HG02870 (cell line): ENCODE measurements around the gene TAF15.

Source experiments
- ATAC-seq: cut with Tn5 transposase; IDR thresholded peaks from one replicate; pipeline ENCODE4 v1.9.1; 2021; ENCODE audit warnings: mild to moderate bottlenecking, moderate library complexity; ENCODE audit not compliant: unreplicated experiment

The TAF15 gene

GRCh38 chr17:35808962-35809854 is at the start of gene TAF15:
Gene TAF15 (plus strand): TSS chr17:35809484. CDS start chr17:35809570, 86 bp downstream.
- ATAC-seq, result peak; percentile 90

- no peak for ATAC-seq
Measured at GRCh38 chr17:35760587-35760986, 48.7 kb upstream of the TAF15 start, which contains the start of gene C17orf50. Gene C17orf50 (plus strand): TSS chr17:35760887. CDS start chr17:35760942, 55 bp downstream.

GRCh38 chr17:35761601-35762000 is 47.7 kb upstream of the TAF15 start:
- no peak for ATAC-seq

GRCh38 chr17:35763767-35764122 is 45.5 kb upstream of the TAF15 start:
- ATAC-seq, result no peak

- peak; percentile 76 for ATAC-seq
Measured at GRCh38 chr17:35764123-35764991, 44.9 kb upstream of the TAF15 start.

- no peak for ATAC-seq
Measured at GRCh38 chr17:35765086-35765710, 44.1 kb upstream of the TAF15 start.

- ATAC-seq, result no peak
Measured at GRCh38 chr17:35765756-35766488, 43.4 kb upstream of the TAF15 start.

- ATAC-seq, result no peak
Measured at GRCh38 chr17:35766489-35766877, 42.8 kb upstream of the TAF15 start.

- ATAC-seq, result no peak
Measured at GRCh38 chr17:35766903-35767510, 42.3 kb upstream of the TAF15 start.

- ATAC-seq, result no peak
Measured at GRCh38 chr17:35768797-35769196, 40.5 kb upstream of the TAF15 start.

GRCh38 chr17:35769895-35770486 is 39.3 kb upstream of the TAF15 start:
- ATAC-seq, result no peak

- no peak for ATAC-seq
Measured at GRCh38 chr17:35773129-35773528, 36.2 kb upstream of the TAF15 start.

GRCh38 chr17:35773679-35774425 is 35.4 kb upstream of the TAF15 start:
- ATAC-seq, result no peak

GRCh38 chr17:35774499-35774898 is 34.8 kb upstream of the TAF15 start:
- no peak for ATAC-seq

- no peak for ATAC-seq
Measured at GRCh38 chr17:35775039-35775438, 34.2 kb upstream of the TAF15 start.

GRCh38 chr17:35775583-35775982 is 33.7 kb upstream of the TAF15 start:
- ATAC-seq, result no peak

- ATAC-seq, result no peak
Measured at GRCh38 chr17:35778641-35779196, 30.6 kb upstream of the TAF15 start.

GRCh38 chr17:35780950-35781349 is 28.3 kb upstream of the TAF15 start:
- ATAC-seq, result no peak

GRCh38 chr17:35784895-35785294 is 24.4 kb upstream of the TAF15 start:
- no peak for ATAC-seq
